H9 (cell line): ENCODE data around the gene KAT7. TPM values are rescaled to one million over a fixed set of nuclear protein-coding genes. Genes with fewer than 3 reads are reported as not detected.
A peak's percentile ranks its signal among the peaks of the same experiment; 100 is the strongest.

ENCODE experiments used
- DNase-seq: peaks from one replicate; pipeline ENCODE4 v3.0.0-alpha.2; 2017
- H2AFZ ChIP-seq: one replicate; pipeline ENCODE4 v1.6.1; 2013; ENCODE audit warnings: mild to moderate bottlenecking, low read length, control low read depth, moderate library complexity
- H2AK5ac ChIP-seq: 2 replicates; pipeline ENCODE4 v1.6.1; 2013; ENCODE audit warnings: low read length, control low read depth, mixed read lengths; ENCODE audit not compliant: insufficient read length
- H2BK120ac ChIP-seq: one replicate; pipeline ENCODE4 v1.6.1; 2013; ENCODE audit warnings: low read depth, mild to moderate bottlenecking, low read length, control low read depth, inconsistent platforms; ENCODE audit not compliant: poor library complexity, severe bottlenecking
- H2BK12ac ChIP-seq: 2 replicates; pipeline ENCODE4 v1.6.1; 2013; ENCODE audit warnings: low read length, control low read depth, mixed read lengths, low read depth; ENCODE audit not compliant: insufficient read length
- H2BK15ac ChIP-seq: 2 replicates; pipeline ENCODE4 v1.6.1; 2013; ENCODE audit warnings: low read depth, low read length, control low read depth
- H2BK20ac ChIP-seq: one replicate; pipeline ENCODE4 v1.6.1; 2013; ENCODE audit warnings: low read depth, mild to moderate bottlenecking, low read length, control low read depth, inconsistent platforms; ENCODE audit not compliant: poor library complexity, severe bottlenecking
- H2BK5ac ChIP-seq: 2 replicates; pipeline ENCODE4 v1.6.1; 2013; ENCODE audit warnings: low read length, control low read depth, mixed read lengths; ENCODE audit not compliant: insufficient read length
- H3K14ac ChIP-seq: 2 replicates; pipeline ENCODE4 v1.6.1; 2013; ENCODE audit warnings: low read length, control low read depth; ENCODE audit not compliant: insufficient read depth
- H3K18ac ChIP-seq: 2 replicates; pipeline ENCODE4 v1.6.1; 2013; ENCODE audit warnings: low read depth, mild to moderate bottlenecking, mixed read lengths, low read length, control low read depth; ENCODE audit not compliant: insufficient read length
- H3K23ac ChIP-seq: 2 replicates; pipeline ENCODE4 v1.6.1; 2013; ENCODE audit warnings: low read length, control low read depth, mixed read lengths, low read depth; ENCODE audit not compliant: insufficient read length
- H3K23me2 ChIP-seq: 2 replicates; pipeline ENCODE4 v1.6.1; 2013; ENCODE audit warnings: low read depth, mild to moderate bottlenecking, mixed read lengths, low read length, control low read depth; ENCODE audit not compliant: insufficient read length, poor library complexity, severe bottlenecking
- H3K27ac ChIP-seq: 2 replicates; pipeline ENCODE4 v1.5.1; 2013; ENCODE audit warnings: low read length, control low read depth, mixed read lengths, low read depth; ENCODE audit not compliant: insufficient read length
- H3K27me3 ChIP-seq: 2 replicates; pipeline ENCODE4 v1.6.1; 2013; ENCODE audit warnings: low read length, control low read depth, inconsistent platforms; ENCODE audit not compliant: insufficient read depth
- H3K4ac ChIP-seq: 2 replicates; pipeline ENCODE4 v1.6.1; 2013; ENCODE audit warnings: low read depth, mild to moderate bottlenecking, control low read depth, inconsistent platforms, low read length, moderate library complexity
- H3K4me1 ChIP-seq: 2 replicates; pipeline ENCODE4 v1.6.1; 2013; ENCODE audit warnings: low read length, control low read depth, inconsistent platforms; ENCODE audit not compliant: insufficient read depth
- H3K4me2 ChIP-seq: 2 replicates; pipeline ENCODE4 v1.6.1; 2013; ENCODE audit warnings: low read length, control low read depth, mixed read lengths; ENCODE audit not compliant: insufficient read length, insufficient read depth
- H3K56ac ChIP-seq: 2 replicates; pipeline ENCODE4 v1.6.1; 2013; ENCODE audit warnings: low read depth, mild to moderate bottlenecking, mixed read lengths, low read length, control low read depth; ENCODE audit not compliant: insufficient read length
- H3K79me1 ChIP-seq: 2 replicates; pipeline ENCODE4 v1.6.1; 2013; ENCODE audit warnings: low read depth, mild to moderate bottlenecking, moderate library complexity, low read length, control low read depth, inconsistent platforms; ENCODE audit not compliant: insufficient read depth, poor library complexity, severe bottlenecking
- H3K79me2 ChIP-seq: 2 replicates; pipeline ENCODE4 v1.6.1; 2013; ENCODE audit warnings: low read length, control low read depth, inconsistent platforms; ENCODE audit not compliant: insufficient read depth
- H3K9ac ChIP-seq: 2 replicates; pipeline ENCODE4 v1.6.1; 2013; ENCODE audit warnings: low read length, control low read depth, mixed read lengths; ENCODE audit not compliant: insufficient read length; ENCODE audit errors: extremely low read depth
- H3K9me3 ChIP-seq: one replicate; pipeline ENCODE4 v1.6.1; 2013; ENCODE audit warnings: low read depth, low read length, inconsistent platforms; ENCODE audit not compliant: control insufficient read depth
- H3T11ph ChIP-seq: one replicate; pipeline ENCODE4 v1.6.1; 2013; ENCODE audit warnings: mild to moderate bottlenecking, low read length, control low read depth, inconsistent platforms
- H4K20me1 ChIP-seq: one replicate; pipeline ENCODE4 v1.6.1; 2013; ENCODE audit not compliant: control insufficient read depth, insufficient read length, insufficient read depth
- H4K5ac ChIP-seq: 2 replicates; pipeline ENCODE4 v1.6.1; 2013; ENCODE audit warnings: low read depth, mild to moderate bottlenecking, mixed read lengths, low read length, control low read depth; ENCODE audit not compliant: insufficient read length
- H4K8ac ChIP-seq: replicated peaks from 2 replicates; pipeline ENCODE4 v1.6.1; 2013; ENCODE audit warnings: low read length, control low read depth, mixed read lengths, low read depth; ENCODE audit not compliant: insufficient read length
- H4K91ac ChIP-seq: 2 replicates; pipeline ENCODE4 v1.6.1; 2013; ENCODE audit warnings: low read depth, mild to moderate bottlenecking, moderate library complexity, mixed read lengths, low read length, control low read depth; ENCODE audit not compliant: insufficient read length
- H3K27ac Mint-ChIP-seq, 3 experiments: 2 replicates in 2 of 3; 3 replicates in 1 of 3; pipeline ENCODE4 v1.8.0; 2020 to 2021; ENCODE audit warnings: mixed read lengths in 3 of 3, mild to moderate bottlenecking in 1 of 3, moderate library complexity in 1 of 3
- H3K27me3 Mint-ChIP-seq: 2 replicates; pipeline ENCODE4 v1.8.0; 2021; ENCODE audit warnings: low read depth, mild to moderate bottlenecking, moderate library complexity, mixed read lengths
- H3K36me3 Mint-ChIP-seq, 3 experiments: 2 replicates in 2 of 3; 3 replicates in 1 of 3; pipeline ENCODE4 v1.8.0; 2020 to 2021; ENCODE audit warnings: low read depth in 3 of 3, mixed read lengths in 3 of 3; ENCODE audit not compliant: insufficient read depth in 1 of 3
- H3K4me1 Mint-ChIP-seq, 2 experiments: 2 replicates each; pipeline ENCODE4 v1.8.0; 2020; ENCODE audit warnings: mixed read lengths in 2 of 2
- H3K4me3 Mint-ChIP-seq, 2 experiments: 2 replicates in 1 of 2; 3 replicates in 1 of 2; pipeline ENCODE4 v1.8.0; 2020 to 2021; ENCODE audit warnings: mild to moderate bottlenecking in 2 of 2, mixed read lengths in 2 of 2, moderate library complexity in 1 of 2
- H3K9me3 Mint-ChIP-seq, 2 experiments: 2 replicates in 1 of 2; 3 replicates in 1 of 2; pipeline ENCODE4 v1.8.0; 2020; ENCODE audit warnings: mild to moderate bottlenecking in 2 of 2, mixed read lengths in 2 of 2, moderate library complexity in 1 of 2
- WGBS: extraction: QIAGEN DNeasy Blood & Tissue Kit; methylation state at CpG from one replicate; pipeline ENCODE4 v1.1.7; 2013; ENCODE audit warnings: missing lambda C conversion rate, low lambda C conversion rate, mixed read lengths; ENCODE audit not compliant: insufficient read length; ENCODE audit errors: extremely low coverage; 5-methylcytosine and 5-hydroxymethylcytosine counted together
- total RNA-seq: library from RNA; stranded (reverse); gene quantifications from 2 replicates; pipeline ENCODE4 v1.2.1, GENCODE V29; 2021
- TF ChIP-seq, protein P1 (sequence below): fragments of 200-600 bp; sonication (generic); conservative IDR thresholded peaks from 3 replicates; pipeline ENCODE4 v1.8.0; 2021; ENCODE audit warnings: antibody characterized with exemption, mild to moderate bottlenecking

Gene KAT7
- total RNA-seq, 1 experiment from 2014 or later = 93.1 TPM

DNA sequence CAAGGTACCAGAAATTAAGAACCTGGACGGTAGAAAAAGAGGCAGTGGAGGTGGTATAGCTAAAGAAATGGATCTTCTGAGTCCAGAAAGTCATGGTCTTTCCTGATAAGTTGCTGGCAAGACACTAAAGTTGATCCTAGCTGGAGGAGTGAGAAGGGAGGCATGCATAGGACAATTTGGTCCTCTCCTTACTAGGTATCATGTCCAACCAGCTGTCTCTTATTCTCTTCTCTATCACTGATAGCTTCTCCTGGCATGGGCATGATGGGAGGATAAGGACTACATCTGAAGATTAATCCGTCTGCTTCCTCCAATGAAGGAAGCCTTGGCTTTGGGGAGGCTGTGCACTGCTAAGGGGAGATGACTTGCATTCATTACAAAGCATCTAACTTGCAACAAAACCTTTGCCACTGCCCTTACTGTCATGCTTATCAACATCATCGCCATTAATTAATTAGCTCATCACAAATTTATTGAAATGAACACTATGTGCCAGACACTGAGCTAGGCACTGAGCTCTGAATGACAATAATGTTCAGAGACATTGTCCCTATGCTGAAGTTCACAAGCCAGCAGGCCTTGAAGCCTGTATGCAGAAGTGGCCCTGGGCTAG, 21.5 kb upstream of the KAT7 start:
- H3K4me1 ChIP-seq = peaks cover 8% of the 10 kb centered on the region
- no peak overlapping the region for H3K4me2 ChIP-seq
- H3K9me3 Mint-ChIP-seq = no peaks in the 10 kb centered on the region; a peak in 1 of 5 replicates
- no peak overlapping the region for H3K18ac ChIP-seq
- no peak overlapping the region for H2BK5ac ChIP-seq
- H3K4me3 Mint-ChIP-seq = no peak overlapping the region
- DNase-seq = no peak
- no peak overlapping the region for H3K27ac ChIP-seq
- no peak overlapping the region for H3K23ac ChIP-seq
- no peak overlapping the region for H2BK120ac ChIP-seq
- no peak overlapping the region for H2BK15ac ChIP-seq
- peaks cover 9% of the 10 kb centered on the region; the same call in 1 of the 2 replicates for H3K79me2 ChIP-seq
- no peak overlapping the region for H3K27ac Mint-ChIP-seq
- H2BK12ac ChIP-seq = no peak overlapping the region
- H3K9me3 ChIP-seq = no peaks in the 10 kb centered on the region
- no peak overlapping the region for H4K91ac ChIP-seq
- H3K27me3 ChIP-seq = no peaks in the 10 kb centered on the region
- no peak overlapping the region for H2AFZ ChIP-seq
- peaks cover 15 to 19% of the 10 kb centered on the region in 2 experiments for H3K4me1 Mint-ChIP-seq
- no peak overlapping the region for H2AK5ac ChIP-seq
- peak overlapping the region; percentile 9 for H3K9ac ChIP-seq
- no peak overlapping the region for H4K5ac ChIP-seq
- H3K36me3 Mint-ChIP-seq = no peaks in the 10 kb centered on the region
- H3K14ac ChIP-seq = no peak overlapping the region
- TF ChIP-seq, protein P1, sequence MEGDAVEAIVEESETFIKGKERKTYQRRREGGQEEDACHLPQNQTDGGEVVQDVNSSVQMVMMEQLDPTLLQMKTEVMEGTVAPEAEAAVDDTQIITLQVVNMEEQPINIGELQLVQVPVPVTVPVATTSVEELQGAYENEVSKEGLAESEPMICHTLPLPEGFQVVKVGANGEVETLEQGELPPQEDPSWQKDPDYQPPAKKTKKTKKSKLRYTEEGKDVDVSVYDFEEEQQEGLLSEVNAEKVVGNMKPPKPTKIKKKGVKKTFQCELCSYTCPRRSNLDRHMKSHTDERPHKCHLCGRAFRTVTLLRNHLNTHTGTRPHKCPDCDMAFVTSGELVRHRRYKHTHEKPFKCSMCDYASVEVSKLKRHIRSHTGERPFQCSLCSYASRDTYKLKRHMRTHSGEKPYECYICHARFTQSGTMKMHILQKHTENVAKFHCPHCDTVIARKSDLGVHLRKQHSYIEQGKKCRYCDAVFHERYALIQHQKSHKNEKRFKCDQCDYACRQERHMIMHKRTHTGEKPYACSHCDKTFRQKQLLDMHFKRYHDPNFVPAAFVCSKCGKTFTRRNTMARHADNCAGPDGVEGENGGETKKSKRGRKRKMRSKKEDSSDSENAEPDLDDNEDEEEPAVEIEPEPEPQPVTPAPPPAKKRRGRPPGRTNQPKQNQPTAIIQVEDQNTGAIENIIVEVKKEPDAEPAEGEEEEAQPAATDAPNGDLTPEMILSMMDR = no peak
- no CpG with 5 or more reads among the region's 3 CpGs for whole genome bisulfite sequencing
- no peaks in the 10 kb centered on the region for H4K20me1 ChIP-seq
- H3T11ph ChIP-seq = no peak overlapping the region
- no peaks in the 10 kb centered on the region for H3K79me1 ChIP-seq
- peaks cover 17% of the 10 kb centered on the region for H3K27me3 Mint-ChIP-seq
- H4K8ac ChIP-seq = no peak overlapping the region
- H3K23me2 ChIP-seq = peaks cover 12% of the 10 kb centered on the region
- H2BK20ac ChIP-seq = no peak overlapping the region
- no peak overlapping the region for H3K56ac ChIP-seq
- H3K4ac ChIP-seq = no peak overlapping the region
